DOHH2 (cell line): ENCODE results near the gene IL25.
"Not testable (repeated sequence)": the region's sequence is repeated elsewhere in the genome, so short reads cannot be mapped to it uniquely, and the experiment has no call there.

Source experiments
- CTCF ChIP-seq: fragments of 200-600 bp; sonication (generic); IDR thresholded peaks from one replicate; pipeline ENCODE4 v1.5.1; 2014; ENCODE audit warnings: antibody characterized with exemption, mild to moderate bottlenecking, low read depth, low read length; ENCODE audit not compliant: poor library complexity, severe bottlenecking
- EZH2phosphoT487 ChIP-seq: fragments of 200-600 bp; sonication (generic); IDR thresholded peaks from 2 replicates; pipeline ENCODE4 v1.6.1; 2017; ENCODE audit warnings: borderline replicate concordance, mild to moderate bottlenecking, antibody characterized with exemption, low read length, moderate library complexity, mixed read lengths

- not testable (repeated sequence) for TF ChIP-seq CTCF, EZH2phosphoT487
Measured at GRCh38 chr14:23325746-23326145, 46.9 kb upstream of the IL25 start.
